ENCODE data around the gene SHB. TPM values are rescaled to one million over a fixed set of nuclear protein-coding genes. Genes with fewer than 3 reads are reported as not detected.

Gene SHB
- total RNA-seq, 1 donor from 2014 or later: 24.1 TPM

- DNase-seq (ENCODE audit: low spot score): peak; percentile 90
Observed at GRCh38 chr9:38024036-38024681, 44.9 kb downstream of the SHB start.

DNA sequence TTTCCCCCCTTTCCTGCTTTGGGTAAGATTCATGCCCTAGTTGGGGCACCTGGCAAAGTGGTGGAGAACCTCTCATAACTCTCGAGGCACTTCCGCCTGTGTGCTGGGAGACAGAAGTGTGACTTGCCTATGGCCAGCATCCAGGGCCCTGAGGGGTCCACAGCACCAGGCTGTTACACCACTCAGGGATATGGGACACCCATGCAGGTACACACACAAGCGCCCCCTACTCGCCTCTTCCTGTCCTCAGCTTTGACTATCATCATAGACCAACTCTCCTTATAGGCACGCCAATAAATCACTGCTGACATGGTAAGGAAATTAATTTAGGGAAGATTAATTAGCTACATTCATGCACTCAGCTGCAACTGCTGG, 45.4 kb downstream of the SHB start:
- no peak for DNase-seq (ENCODE audit: low spot score)

DNA sequence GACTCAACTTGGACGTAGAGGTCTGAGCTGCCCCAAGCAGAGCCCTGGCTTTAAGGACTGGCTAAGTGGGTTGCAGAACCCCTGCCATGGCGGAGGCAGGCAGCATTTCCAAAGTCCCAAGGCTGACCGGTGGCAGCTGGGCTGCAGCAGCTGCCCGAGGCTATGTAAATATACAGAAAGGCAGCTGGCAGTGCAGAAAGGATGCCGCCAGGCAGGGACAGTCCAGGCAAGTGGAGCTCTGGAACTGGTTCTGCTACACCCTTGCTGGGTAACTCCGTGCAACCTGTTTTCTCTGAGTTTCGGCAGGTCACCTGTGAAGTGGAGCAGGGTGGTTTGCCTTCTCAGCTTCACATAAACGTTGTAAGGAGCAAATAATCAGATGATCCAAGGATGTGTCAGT, 46.0 kb downstream of the SHB start:
- peak; percentile 54 for DNase-seq (ENCODE audit: low spot score)

DNA sequence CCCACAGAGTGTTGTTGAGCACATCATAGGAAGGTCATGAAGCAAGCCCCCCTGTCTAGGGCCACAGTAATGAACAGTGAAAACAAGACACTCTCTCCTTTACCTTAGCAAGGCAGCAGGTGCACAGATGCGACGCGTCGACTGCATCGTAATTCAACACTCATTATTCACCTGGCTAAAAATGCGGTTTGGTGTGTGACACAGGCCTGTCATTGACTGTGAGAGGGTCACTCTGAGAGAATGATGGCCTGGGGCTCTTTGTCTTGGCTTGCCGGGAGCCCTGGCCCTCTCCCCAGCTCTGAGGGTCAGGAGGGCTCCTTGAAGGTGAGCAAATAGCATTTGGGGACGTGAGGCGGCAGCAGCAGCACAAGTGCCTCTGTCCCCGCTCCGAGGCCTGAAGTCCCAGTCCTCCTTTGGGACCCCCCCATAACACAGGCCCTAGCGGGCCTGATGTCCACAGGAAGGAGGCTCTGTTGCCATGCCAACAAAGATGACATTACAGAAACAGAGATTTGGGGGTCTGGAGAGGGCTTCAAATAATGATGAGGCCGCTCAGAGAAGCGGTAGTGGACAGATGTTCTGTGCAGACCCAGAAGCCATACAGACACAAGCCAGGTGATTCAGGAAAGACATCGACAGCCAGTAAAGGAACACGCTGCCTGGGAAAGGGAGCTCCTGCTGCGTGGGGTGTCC, 46.7 kb downstream of the SHB start:
- no peak for DNase-seq (ENCODE audit: low spot score)

- no peak for DNase-seq (ENCODE audit: low spot score)
Observed at GRCh38 chr9:38020151-38021076, 48.6 kb downstream of the SHB start.

DNA sequence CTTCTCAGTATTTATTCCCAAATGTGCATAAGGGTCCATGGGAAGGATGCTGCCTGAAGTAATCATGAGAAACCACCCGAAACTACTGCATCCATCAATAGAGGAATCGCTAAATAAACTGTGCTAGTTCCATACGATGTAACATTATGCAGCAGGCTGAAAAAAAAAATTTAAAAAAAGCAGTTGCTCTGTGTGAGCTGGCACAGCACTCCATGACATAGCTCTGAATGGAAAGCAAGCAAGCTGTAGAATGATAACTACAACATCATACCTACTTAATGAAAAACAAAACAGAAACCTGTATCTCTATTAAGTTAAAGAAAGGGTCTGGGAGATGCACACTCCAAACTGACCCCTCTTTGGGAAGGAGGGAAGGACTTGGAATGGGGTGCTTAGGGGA, 49.3 kb downstream of the SHB start:
- peak; percentile 58 for DNase-seq (ENCODE audit: low spot score)

GRCh38 chr9:38018958-38019602, 49.9 kb downstream of the SHB start:
- DNase-seq (ENCODE audit: low spot score): peak; percentile 72

- peak; percentile 43 for DNase-seq (ENCODE audit: low spot score)
Observed at GRCh38 chr9:38018241-38018957, 50.6 kb downstream of the SHB start.

DNA sequence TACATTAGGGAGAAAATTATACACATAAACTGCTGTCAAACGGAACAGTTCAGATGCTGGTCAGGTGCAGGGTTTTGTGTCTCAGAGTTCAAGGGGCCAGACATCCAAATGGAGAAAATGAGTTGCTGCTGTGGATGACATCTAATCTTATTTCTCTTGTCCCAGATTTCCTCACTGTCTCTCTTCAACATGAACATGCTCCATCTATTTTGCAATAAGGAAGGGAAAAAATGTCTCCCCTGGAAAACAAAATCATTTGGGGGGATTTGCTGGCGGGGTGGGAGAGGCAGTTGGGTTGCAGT, 51.2 kb downstream of the SHB start:
- DNase-seq (ENCODE audit: low spot score): no peak

DNA sequence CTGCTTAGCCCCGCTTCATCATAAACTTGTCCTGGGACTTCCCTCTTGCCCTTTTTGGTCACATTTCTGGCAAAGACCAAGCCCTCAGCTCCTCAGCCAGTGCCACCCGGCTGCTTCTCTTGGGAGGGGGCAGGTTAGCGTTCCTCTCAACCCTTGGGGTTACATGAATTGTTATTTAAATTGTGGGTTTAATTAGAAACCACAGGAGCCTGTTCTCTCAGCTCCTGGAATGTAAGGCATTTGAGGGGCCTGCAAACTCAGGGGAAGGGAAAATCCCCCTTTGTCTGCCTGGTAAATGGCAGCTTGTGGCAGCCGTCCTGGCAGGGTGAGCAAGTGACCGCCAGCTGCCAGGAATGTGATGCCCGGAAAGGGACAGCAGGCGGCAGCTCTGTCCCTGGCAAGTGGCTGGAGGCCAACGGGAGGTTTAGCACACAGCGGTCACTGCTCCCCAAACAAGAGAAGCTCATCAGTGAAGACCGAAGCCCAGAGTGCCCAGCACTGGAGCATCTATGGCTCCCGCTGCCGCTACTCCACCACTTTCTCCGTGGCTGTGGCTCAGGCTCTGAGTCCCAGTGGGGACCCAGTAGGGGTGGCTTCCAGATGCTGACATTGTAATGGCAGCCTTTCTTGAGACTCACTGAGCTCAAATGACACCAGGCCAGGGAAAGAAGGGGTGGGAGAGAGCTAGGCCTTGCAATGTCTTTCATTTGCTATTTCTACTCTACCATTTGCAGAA, 51.7 kb downstream of the SHB start:
- DNase-seq (ENCODE audit: low spot score): no peak

- no peak for DNase-seq (ENCODE audit: low spot score)
Observed at GRCh38 chr9:38016375-38017135, 52.5 kb downstream of the SHB start.

- DNase-seq (ENCODE audit: low spot score): no peak
Observed at GRCh38 chr9:38015906-38016305, 53.1 kb downstream of the SHB start.

GRCh38 chr9:38015266-38015665, 53.8 kb downstream of the SHB start:
- no peak for DNase-seq (ENCODE audit: low spot score)

DNA sequence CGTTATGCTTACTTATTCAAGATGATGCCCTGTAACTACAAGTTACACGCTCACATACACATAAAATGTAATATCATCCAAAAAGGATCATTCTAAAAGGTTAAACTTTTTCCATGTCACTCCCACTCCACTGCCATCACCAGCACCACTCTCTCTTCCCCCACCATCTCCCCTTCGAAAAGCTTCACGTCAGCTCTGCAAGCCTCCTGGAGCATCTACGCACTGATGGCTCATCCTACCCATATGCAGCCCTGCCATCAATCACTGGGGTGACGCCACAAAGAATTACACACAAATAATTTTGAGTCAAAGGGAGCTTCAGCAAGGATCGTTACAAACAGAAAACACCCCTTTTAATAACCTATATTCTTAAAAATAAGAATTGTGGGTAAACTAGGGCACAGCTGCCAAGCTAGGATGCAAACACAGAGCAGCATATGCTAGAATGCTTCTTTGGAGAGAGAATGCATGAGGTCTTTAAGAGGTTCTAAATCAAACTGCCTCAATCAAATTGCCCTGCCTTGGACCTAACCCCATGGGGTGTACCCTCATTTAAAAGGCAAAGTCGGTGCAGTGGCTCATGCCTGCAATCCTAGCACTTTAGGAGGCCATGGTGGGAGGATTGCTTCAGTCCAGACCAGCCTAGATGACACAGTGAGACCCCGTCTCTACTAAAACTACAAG, 56.1 kb downstream of the SHB start:
- DNase-seq (ENCODE audit: low spot score): no peak

- no peak for DNase-seq (ENCODE audit: low spot score)
Observed at GRCh38 chr9:38011991-38012390, 57.0 kb downstream of the SHB start.

DNA sequence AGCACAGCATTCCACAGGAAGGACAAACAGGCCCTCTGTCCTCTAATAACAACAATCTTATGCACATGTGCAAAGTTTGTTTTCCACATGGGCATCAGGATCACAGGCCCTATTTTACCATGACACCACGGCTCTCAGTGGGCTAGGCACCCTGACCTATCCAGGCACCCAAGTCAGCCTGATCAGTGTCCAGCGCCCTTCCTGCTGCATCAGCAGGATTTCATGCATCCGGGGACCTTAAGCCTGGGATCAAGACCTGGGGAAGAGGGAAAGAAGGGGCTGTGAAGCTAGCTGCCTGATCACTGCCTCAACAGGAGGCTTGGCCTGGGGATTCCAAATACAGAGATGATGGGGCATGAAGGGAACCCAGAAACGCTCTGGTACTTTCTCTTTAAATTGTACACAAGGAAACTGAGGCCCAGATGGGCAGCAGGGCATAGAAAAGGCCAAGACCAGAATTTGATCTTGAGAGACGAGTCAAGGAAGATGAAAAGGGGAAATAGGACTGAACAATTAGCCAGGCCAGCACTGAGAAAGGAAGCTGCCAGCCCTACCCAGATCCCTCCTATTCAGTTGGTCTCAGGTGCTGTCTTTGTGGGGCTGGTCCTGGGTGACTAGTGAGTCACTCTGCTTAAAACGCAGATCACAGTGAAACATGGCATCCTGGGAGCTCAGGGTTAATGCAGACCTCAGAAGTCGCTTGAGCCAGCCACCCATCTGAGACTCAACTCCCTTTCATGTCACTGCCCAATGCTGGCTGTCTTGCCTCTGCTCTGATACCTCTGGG, 57.9 kb downstream of the SHB start:
- no peak for DNase-seq (ENCODE audit: low spot score)

DNA sequence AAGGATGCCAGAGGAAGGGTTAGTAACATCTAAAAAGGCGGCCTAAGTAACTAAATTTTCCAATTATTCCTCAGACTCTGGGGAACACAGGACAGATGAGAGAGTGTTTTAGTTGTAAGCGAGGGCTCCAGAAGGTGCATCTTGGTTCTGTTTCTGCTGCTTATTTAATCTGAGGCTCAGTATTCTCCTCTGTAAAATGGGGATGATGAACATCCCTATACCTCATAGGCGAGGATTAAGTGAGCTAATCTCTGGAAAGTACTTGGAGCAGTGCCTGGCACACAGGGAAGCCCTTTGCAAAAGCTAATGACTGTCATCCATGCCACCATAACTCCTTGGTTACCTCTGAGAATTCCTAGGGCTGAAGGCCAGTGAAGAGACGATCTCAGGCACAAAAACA, 59.0 kb downstream of the SHB start:
- no peak for DNase-seq (ENCODE audit: low spot score)

DNA sequence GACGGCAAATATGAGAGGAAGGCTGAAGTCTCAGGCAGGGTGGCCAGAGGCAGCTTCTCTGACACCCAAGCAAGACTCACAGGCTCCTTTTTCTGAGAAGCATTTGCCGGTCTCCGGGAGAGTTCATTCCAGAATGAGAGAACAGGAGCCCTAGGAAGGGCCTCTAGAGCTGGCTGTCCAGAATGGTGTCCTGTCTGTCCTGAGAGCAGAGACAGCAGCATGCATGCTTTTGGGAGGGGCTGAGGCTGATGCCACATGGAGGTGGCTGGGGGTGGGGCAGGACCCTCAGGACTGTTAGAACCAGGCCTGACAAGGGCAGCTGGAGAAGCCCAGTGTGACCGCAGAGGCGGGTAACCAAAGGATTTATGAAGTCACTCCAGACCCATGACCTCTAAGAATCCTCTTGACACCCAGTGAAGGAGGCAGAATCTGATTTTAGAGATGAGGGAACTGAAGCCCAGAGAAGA, 60.0 kb downstream of the SHB start:
- DNase-seq (ENCODE audit: low spot score): no peak
